GM10266 (cell line): ENCODE data around the gene BEST2.

Source experiments
- DNase-seq: peaks from one replicate; pipeline ENCODE4 v3.0.0; 2012; ENCODE audit errors: extremely low spot score
- TF ChIP-seq, protein P1 (sequence below): IDR thresholded peaks from 2 replicates; pipeline ENCODE4 v1.5.1; 2012; ENCODE audit warnings: mild to moderate bottlenecking, low read depth; ENCODE audit not compliant: control insufficient read depth, insufficient read depth; ENCODE audit errors: missing control alignments

Gene BEST2

DNA sequence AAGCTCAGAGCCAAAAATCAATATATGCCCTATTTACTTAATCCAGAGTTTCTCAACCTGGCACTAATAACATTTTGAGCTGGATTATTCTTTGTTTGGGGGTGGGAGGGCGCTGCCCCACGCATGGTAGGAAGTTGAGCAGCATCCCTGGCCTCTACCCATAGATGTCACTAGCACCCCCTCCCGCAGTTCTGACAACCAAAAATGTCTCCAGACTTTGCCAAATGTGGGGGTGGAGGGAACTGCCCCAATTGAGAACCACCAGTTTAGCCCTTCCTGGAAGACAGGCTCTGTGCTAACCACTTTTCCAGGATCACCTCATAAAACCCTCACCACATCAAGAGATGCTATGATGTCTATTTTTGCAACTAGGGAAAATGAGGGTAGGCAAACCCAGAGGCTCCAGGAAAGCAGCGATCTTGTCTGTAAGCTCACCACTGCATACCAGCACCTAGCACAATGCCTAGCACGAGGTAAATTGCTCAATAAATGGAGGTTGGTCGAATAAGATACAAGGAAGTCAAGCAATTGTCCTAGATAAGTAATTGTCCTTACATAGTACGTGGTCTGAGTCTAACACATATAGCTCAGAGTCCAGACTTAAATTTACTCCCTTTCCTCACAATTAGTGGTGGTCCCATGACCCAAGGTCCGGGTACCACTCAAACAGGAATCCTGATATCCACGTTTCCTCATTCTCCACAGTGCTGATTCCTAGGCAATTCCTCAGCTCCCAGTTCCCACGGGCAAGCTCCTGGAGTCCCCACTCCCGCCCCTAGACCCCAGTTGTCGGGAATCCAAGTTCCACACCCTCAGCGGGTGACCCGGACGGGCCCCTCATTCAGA is 18.0 kb upstream of the BEST2 start:
- DNase-seq, result peak; percentile 83
- TF ChIP-seq, protein P1, sequence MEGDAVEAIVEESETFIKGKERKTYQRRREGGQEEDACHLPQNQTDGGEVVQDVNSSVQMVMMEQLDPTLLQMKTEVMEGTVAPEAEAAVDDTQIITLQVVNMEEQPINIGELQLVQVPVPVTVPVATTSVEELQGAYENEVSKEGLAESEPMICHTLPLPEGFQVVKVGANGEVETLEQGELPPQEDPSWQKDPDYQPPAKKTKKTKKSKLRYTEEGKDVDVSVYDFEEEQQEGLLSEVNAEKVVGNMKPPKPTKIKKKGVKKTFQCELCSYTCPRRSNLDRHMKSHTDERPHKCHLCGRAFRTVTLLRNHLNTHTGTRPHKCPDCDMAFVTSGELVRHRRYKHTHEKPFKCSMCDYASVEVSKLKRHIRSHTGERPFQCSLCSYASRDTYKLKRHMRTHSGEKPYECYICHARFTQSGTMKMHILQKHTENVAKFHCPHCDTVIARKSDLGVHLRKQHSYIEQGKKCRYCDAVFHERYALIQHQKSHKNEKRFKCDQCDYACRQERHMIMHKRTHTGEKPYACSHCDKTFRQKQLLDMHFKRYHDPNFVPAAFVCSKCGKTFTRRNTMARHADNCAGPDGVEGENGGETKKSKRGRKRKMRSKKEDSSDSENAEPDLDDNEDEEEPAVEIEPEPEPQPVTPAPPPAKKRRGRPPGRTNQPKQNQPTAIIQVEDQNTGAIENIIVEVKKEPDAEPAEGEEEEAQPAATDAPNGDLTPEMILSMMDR, result peak; percentile 53

DNA sequence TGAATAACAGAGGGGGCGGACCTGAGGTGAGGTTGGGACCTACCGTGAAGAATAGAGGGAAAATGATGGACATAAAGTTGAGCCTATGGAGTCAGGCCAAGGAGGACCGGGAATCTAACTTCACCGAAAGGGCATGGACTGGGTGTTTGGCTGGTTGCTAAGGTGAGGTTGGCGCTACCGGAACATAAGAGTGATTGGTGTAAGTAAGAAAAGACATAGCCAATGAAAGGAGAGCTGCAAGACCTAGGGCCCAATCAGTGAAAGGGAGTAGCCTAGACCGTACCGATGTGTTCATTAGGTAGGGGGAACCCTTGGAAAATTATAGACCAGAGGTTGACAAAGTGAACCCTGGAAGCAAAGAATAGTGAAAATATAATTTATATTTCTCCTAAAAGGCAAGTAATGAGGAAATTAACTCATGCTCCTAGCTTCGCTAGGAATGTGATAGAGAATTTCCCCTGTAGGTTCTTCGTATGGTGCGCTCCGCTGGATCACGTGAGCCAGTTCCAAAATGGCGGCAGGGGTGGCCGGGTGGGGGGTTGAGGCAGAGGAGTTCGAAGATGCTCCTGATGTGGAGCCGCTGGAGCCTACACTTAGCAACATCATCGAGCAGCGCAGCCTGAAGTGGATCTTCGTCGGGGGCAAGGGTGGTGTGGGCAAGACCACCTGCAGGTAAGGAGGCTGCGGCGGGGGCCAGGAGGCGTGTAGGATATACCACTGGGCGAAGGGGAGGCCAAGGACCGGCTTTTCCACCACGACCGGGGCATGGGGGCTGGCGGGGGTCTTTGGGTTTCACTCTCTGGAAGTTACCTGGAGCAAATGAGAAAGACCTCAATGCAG is 14.4 kb upstream of the BEST2 start, which contains the start of gene GET3:
Gene GET3 (plus strand): TSS at position 503 of the 840 bp plus-strand sequence. CDS start 9 bp downstream, at position 512.
- TF ChIP-seq, protein P1, result no peak
- peak; percentile 94 for DNase-seq

DNA sequence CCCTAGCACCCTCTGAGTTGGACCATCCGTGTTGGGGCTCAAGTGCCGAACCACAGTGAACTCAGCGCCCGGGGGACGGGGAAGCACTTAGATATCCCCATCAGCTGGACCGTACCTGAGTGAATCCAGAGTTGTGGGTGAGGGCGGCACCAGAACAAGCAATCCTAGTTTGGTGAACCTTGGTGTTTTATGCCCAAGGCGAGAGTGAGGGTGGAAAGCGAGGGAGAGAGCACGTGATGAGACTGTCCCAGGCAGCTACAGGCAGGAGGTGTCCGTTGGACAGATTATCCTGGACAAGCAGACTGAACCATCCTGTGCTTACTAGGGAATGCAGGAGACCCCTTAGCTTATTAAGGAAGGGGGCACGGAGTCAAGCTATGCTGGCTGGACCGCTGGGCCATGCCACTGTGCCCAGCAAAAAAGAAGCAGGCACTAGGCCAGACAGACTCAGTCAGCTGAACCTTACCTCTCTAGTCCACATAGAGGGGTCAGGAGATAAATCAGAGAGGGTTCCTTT is 13.7 kb upstream of the BEST2 start:
- TF ChIP-seq, protein P1, result no peak
- no peak for DNase-seq

DNA sequence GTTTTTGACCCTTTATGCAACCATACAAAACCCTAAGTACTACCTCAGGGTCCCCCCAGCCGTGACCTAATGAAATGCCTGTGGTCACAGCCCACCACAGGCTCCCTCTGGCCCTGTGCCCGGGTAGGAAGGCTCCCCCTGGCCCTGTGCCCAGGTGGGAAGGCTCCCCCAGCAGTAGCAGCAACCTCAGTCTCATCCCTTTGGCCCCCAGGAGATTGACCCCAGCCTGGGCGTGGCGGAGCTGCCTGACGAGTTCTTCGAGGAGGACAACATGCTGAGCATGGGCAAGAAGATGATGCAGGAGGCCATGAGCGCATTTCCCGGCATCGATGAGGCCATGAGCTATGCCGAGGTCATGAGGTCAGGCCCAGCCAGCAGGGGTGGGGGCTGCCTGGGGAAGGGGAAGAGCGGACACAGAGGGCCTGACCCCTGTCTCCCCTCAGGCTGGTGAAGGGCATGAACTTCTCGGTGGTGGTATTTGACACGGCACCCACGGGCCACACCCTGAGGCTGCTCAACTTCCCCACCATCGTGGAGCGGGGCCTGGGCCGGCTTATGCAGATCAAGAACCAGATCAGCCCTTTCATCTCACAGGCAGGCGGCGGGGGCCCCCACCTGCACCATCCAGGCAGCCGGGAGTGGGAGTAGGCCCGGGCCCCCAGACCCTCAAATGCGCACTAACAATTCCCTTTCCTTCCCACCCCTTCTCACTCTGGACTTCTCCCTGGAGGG is 6.3 kb upstream of the BEST2 start:
- no peak for DNase-seq
- TF ChIP-seq, protein P1, result no peak

DNA sequence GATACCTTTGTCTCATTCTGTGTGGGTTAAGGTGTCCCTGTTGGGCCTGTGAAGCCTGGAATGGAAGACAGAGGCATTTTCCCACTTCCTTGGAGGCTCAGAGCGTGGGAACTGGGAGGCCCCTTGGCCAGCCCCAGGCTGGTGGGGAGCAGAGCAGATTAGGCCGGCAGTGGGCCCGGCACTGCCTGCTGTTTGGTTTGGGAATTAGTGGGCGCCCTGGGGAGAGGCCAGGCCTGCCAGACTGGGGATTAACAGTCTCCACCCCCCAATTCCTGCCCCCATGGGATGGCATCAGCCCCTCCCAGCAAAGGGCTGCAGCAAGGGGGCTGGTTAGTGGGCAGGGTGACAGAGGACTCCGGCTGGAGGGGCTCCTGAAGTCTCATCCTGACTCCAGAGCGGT is 3.1 kb upstream of the BEST2 start:
- no peak for DNase-seq

DNA sequence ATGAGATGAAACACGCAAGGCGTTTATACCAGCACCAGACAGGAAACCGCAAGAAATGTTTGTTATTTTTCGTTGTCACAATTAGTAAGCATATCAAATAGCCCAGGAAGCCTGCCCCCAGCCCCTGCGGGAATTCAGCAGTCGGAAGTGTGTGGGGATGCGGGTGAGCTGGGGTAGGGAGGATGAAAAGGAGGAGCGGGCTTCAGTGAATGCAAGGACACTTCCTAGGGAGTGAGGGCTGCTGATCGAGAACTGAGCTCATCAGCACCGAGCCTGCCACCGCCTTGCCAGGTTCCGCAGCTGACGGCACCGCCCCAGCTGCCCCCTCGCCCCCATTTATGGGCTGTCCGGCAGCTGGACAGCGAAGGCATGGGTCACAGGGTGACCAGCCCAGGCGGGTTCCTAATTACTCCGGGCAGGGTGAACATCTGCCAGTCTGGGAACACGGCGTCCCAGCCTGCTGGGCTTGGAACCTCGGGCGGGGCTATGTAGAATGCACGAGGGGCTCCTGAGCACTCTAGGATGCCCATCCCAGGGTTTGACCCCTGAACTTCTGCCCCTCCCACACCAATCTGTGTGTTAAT is 1.6 kb upstream of the BEST2 start:
- TF ChIP-seq, protein P1, result no peak
- no peak for DNase-seq

More for the DNA sequence above, 3.1 kb upstream of the BEST2 start:
- TF ChIP-seq, protein P1, result no peak
